PC-3 (cell line): ENCODE results near the gene MRO.

ENCODE experiments used
- CTCF ChIP-seq: fragments of 300-600 bp; sonication (generic); conservative IDR thresholded peaks from 2 replicates; pipeline ENCODE4 v1.5.1; 2017; ENCODE audit warnings: antibody characterized with exemption, low read depth, mild to moderate bottlenecking, low read length
- EZH2 ChIP-seq: fragments of 300-600 bp; sonication (generic); IDR thresholded peaks from one replicate; pipeline ENCODE4 v1.6.1; 2017; ENCODE audit warnings: antibody characterized with exemption, mild to moderate bottlenecking, low read length; ENCODE audit not compliant: unreplicated experiment
- EZH2phosphoT487 ChIP-seq: fragments of 300-600 bp; sonication (generic); IDR thresholded peaks from 2 replicates; pipeline ENCODE4 v1.6.1; 2018; ENCODE audit warnings: mild to moderate bottlenecking, antibody characterized with exemption, low read length, borderline replicate concordance

- TF ChIP-seq CTCF (no peak), EZH2phosphoT487 (no peak), EZH2 (no peak)
Observed at GRCh38 chr18:50747849-50748242, 72.0 kb downstream of the MRO start.
